GM18519 (cell line): ENCODE results near the gene SBF1.
"Not testable (repeated sequence)": the region's sequence is repeated elsewhere in the genome, so short reads cannot be mapped to it uniquely, and the experiment has no call there.

Experiments used
- ATAC-seq: cut with Tn5 transposase; IDR thresholded peaks from one replicate; pipeline ENCODE4 v1.9.1; 2021; ENCODE audit warnings: mild to moderate bottlenecking, moderate library complexity; ENCODE audit not compliant: unreplicated experiment, low FRiP score

SBF1 gene

DNA sequence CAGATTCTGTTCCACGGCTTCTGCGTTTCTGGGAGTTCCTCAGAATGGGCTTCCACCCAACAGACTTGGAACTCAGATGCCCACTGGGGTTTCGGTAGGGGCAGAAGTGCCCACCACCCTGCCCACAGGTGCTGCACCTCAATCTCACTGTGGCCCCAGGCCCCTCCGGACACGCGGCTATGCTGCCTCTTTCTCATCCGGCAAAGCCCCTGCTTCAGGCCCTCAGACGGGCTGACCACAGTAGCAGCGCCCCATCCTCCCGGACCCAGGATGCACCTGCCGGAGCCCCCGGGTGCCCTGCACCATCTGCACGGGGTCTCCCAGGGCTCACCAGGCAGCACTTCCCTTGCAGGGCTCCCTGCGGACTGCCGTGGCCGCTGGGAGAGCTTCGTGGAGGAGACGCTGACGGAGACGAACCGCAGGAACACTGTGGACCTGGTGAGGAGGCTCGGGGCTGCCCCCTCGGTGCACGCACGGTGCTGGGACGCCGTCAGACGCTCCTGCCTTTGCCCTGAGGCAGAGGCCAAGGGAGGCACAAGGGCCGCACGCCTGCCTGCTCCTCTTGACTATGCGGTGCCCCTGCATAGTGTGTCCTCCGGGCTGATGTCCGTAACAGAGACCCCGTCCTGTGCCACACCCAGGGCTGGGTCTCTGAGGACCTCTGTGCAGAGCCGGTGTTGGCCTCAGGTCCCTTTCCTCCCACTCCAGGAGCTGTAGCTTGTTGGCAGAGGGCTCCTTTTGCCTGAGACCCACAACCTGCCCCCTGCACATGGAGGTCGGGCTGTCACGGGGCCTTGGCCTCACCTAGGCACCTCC lies 38.6 kb downstream of the SBF1 start:
- ATAC-seq, result no peak

- ATAC-seq, result no peak
Measured at GRCh38 chr22:50435291-50436014, 39.4 kb downstream of the SBF1 start.

GRCh38 chr22:50434849-50435248 lies 40.0 kb downstream of the SBF1 start:
- no peak for ATAC-seq

GRCh38 chr22:50432877-50433510 lies 41.8 kb downstream of the SBF1 start:
- not testable (repeated sequence) for ATAC-seq

- ATAC-seq, result no peak
Measured at GRCh38 chr22:50432131-50432876, 42.5 kb downstream of the SBF1 start.

DNA sequence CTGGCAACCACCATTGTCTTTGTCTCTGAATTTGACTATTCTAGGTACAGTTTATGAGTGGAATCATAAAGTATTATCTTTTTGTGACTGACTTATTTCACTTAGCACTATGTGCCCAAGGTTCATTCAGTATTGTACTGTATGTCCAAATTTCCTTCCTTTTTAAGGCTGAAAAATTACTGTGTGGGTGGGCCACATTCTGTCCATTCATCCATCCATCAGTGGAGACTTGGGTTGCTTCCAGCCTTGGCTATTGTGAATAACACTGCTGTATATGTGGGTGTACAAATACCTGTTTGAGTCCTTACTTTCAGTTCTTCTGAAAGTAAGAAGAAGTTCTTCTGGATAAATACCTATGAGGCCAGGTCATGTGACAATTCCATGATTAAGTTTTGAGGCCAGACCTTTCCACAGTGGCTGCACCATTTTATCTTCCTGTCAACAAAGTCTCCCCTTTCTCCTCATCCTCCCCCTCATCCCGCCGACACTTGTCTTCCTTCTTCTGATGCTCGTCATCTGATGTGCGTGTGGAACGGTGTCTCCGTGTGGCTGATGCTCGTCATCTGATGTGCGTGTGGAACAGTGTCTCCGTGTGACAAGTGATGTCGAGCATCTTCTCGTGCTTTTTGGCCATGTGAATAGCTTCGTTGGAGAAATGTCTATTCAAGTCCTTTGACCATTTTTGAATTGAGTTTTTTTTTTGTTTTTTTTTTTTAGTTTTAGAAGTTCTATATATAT lies 49.5 kb downstream of the SBF1 start:
- ATAC-seq, result no peak

- no peak for ATAC-seq
Measured at GRCh38 chr22:50423956-50424355, 50.9 kb downstream of the SBF1 start.

DNA sequence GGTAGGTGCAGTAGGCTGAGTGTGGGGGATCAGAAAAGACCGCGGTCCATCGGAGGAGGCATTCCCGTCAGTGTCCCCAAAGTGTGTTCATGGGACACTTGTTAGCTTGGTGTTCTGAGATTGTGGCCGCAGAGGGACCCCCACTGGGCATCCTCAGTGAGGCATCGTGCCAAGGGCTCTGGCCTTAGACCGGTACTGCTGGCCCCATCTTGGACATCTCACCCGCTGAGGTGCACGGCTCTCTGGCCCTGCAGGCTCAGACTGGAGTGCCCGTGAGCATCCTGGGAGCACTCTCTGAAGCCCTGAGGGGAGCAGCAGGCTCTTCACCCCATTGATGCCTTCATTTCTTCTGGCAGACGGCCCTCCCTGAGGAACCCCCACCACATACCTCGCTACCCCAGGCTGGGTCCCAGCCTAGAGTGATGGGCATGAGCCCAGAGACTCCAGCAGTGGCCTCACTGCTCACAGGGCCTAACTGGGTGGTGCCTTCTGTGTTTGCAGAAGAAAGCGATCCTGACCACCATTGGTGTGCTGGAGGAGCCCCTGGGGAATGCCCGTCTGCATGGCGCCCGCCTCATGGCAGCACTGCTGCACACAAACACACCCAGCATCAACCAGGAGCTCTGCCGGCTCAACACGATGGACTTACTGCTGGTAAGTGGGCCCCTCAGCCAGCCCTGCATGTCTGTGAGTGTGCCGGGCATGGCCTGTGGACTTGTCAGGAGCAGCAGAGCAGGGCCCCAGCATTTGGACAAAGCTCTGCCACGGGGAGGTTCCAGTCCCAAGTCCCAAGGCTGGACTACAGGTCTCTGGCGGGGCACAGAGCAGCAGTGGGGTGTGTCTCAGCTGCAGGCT lies 51.6 kb downstream of the SBF1 start:
- ATAC-seq, result no peak

DNA sequence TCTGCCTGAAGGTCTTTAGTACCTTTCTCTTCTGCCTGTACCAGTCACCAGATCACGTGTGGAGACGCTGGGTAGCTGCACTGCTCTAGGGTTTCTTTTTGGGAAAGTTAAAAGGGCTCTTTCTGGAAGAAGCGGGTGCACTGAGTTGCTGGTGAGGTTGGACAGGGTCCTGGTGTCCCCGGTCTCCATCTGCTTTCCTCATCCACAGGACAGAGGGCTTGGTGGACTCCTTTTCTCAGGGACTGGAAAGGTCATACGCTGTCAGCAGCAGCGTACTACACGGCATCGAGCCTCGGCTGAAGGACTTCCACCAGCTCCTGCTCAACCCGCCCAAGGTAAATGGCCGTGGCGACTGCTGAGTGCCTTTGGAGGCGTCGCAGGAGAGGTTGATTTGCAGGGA lies 52.8 kb downstream of the SBF1 start:
- no peak for ATAC-seq

- no peak for ATAC-seq
Measured at GRCh38 chr22:50420581-50420980, 54.3 kb downstream of the SBF1 start.

- no peak for ATAC-seq
Measured at GRCh38 chr22:50420015-50420414, 54.8 kb downstream of the SBF1 start.

DNA sequence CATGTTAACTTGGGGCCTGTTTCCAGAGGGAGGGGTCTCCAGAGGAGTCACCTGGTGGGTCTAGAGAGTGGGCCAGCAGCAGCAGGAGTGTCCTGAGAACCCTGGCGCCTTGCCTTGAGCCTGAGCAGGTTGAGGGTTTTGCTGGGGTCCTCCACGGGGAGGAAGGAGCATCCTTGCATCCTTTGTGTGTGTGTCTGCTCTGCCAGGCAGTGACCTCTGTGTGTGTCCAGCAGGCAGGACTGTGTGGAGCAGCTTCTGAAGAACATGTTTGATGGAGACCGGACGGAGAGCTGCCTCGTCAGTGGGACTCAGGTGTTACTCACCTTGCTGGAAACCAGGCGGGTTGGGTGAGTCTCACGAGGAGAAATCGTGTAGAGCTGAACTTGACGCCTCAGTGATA lies 55.7 kb downstream of the SBF1 start:
- ATAC-seq, result no peak

GRCh38 chr22:50418624-50419023 lies 56.2 kb downstream of the SBF1 start:
- ATAC-seq, result no peak

DNA sequence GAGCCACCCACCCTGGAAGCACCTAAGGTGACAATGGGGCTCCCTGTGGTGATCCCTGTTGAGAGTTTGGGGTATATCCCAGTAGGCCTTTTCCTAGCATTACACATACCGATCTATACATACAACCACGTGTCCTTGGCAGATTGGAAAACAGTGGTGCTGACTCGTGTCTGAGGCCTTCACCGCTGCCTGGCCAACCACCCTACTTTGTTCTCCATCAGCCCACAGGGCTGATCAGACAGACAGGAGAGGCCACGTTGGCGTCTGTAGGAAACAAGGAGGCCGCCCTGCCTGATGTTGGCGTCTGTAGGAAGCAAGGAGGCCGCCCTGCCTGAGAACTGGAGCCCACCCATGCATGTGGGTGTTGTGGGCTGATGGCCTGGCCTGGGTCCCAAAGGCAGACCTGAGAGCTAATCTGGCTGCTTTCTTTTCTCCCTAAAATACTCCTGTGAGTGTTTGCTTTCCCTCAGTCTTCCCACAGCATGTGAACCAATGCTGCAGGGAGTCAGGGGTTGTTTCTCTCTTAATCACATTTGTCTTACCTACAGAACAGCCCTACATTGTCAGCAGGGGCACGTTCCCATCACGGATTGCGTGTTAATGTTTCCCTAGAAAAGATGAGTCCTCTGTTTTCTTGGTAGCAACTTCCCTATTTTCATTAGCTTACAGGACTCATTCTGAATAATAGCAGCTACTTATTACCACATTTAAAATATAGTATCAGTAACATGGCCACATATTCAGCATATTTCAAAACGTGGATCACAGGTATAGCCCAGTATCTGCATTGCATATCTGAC lies 57.2 kb downstream of the SBF1 start:
- no peak for ATAC-seq

DNA sequence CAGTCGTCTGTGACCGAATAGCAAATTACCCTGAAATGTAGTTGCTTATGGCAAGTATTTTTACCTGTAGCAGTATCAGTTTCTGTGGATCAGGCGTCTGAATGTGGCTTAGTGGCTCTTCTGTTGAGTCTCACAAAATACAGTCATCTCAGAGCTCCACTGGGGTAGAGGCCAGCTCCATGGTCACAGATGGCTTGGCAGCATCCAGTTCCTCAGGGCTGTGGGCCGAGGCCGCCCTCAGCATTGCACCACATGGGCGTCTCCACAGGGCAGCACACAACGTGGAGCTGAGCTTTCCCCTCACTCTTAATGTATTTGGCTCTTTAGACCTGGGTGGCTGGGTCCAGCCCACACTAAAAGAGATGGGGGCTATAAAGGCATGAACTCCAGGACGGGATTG lies 57.8 kb downstream of the SBF1 start:
- ATAC-seq, result no peak

- ATAC-seq, result no peak
Measured at GRCh38 chr22:50415426-50415825, 59.4 kb downstream of the SBF1 start.

- ATAC-seq, result no peak
Measured at GRCh38 chr22:50414476-50415248, 60.2 kb downstream of the SBF1 start.

- ATAC-seq, result not testable (repeated sequence)
Measured at GRCh38 chr22:50408954-50409353, 65.9 kb downstream of the SBF1 start.
